Neural cell (in vitro differentiated cells): ENCODE data around the gene ADCY2. TPM values are rescaled to one million over a fixed set of nuclear protein-coding genes. Genes with fewer than 3 reads are reported as not detected.

Source experiments
- H2AFZ ChIP-seq: fragments of 200-600, 300-800 bp; sonication (generic), shearing (Covaris generic); 2 replicates; pipeline ENCODE4 v1.6.0; 2014; ENCODE audit warnings: low read depth, mild to moderate bottlenecking, antibody characterized with exemption, low read length, moderate library complexity
- H3F3A ChIP-seq: fragments of 200-600 bp; shearing (Covaris generic); 2 replicates; pipeline ENCODE4 v1.6.1; 2016; ENCODE audit warnings: mild to moderate bottlenecking, moderate library complexity, mixed read lengths, antibody characterized with exemption, low read length; ENCODE audit not compliant: insufficient read depth, poor library complexity, severe bottlenecking
- H3K27ac ChIP-seq: fragments of 200-600, 300-800 bp; sonication (generic), shearing (Covaris generic); 2 replicates; pipeline ENCODE4 v1.5.1; 2014; ENCODE audit warnings: mild to moderate bottlenecking, low read length, moderate library complexity
- H3K27me3 ChIP-seq: fragments of 300-800, 200-600 bp; sonication (generic), shearing (Covaris generic); 2 replicates; pipeline ENCODE4 v1.6.0; 2014; ENCODE audit warnings: mild to moderate bottlenecking, low read depth, low read length, moderate library complexity; ENCODE audit not compliant: insufficient read depth
- H3K36me3 ChIP-seq: fragments of 300-800, 200-600 bp; sonication (generic), shearing (Covaris generic); 2 replicates; pipeline ENCODE4 v1.5.1; 2014; ENCODE audit warnings: mild to moderate bottlenecking, antibody characterized with exemption, low read length, moderate library complexity; ENCODE audit not compliant: insufficient read depth
- H3K4me2 ChIP-seq: fragments of 300-800, 200-600 bp; sonication (generic), shearing (Covaris generic); 2 replicates; pipeline ENCODE4 v1.6.0; 2014; ENCODE audit warnings: mild to moderate bottlenecking, low read length
- H3K4me3 ChIP-seq: fragments of 300-800, 200-600 bp; sonication (generic), shearing (Covaris generic); 2 replicates; pipeline ENCODE4 v1.5.1; 2014; ENCODE audit warnings: mild to moderate bottlenecking, low read length, moderate library complexity
- H3K79me2 ChIP-seq: fragments of 200-600 bp; shearing (Covaris generic); replicated peaks from 2 replicates; pipeline ENCODE4 v1.6.0; 2014; ENCODE audit warnings: mild to moderate bottlenecking, low read length, moderate library complexity; ENCODE audit not compliant: insufficient read depth
- H3K9ac ChIP-seq: fragments of 300-800, 200-600 bp; sonication (generic), shearing (Covaris generic); 2 replicates; pipeline ENCODE4 v1.6.1; 2016; ENCODE audit warnings: mild to moderate bottlenecking, low read length, mixed read lengths
- H3K9me2 ChIP-seq: fragments of 200-600 bp; shearing (Covaris generic); 2 replicates; pipeline ENCODE4 v1.6.1; 2016; ENCODE audit warnings: mild to moderate bottlenecking, low read length, mixed read lengths; ENCODE audit not compliant: insufficient read depth
- H3K9me3 ChIP-seq: fragments of 200-600, 300-800 bp; sonication (generic), shearing (Covaris generic); 2 replicates; pipeline ENCODE4 v1.6.1; 2016; ENCODE audit warnings: mild to moderate bottlenecking, mixed run types, low read length, moderate library complexity, mixed read lengths
- H4K20me1 ChIP-seq: fragments of 200-600 bp; shearing (Covaris generic); 2 replicates; pipeline ENCODE4 v1.6.1; 2016; ENCODE audit warnings: mild to moderate bottlenecking, mixed run types; ENCODE audit not compliant: insufficient read depth
- CTCF ChIP-seq: fragments of 450-650 bp; IDR thresholded peaks from 2 replicates; pipeline ENCODE4 v1.5.1; 2014; ENCODE audit warnings: antibody characterized with exemption, mild to moderate bottlenecking, moderate library complexity; ENCODE audit not compliant: poor library complexity, severe bottlenecking
- EP300 ChIP-seq: fragments of 450-650 bp; conservative IDR thresholded peaks from 2 replicates; pipeline ENCODE4 v1.6.1; 2014; ENCODE audit warnings: antibody characterized with exemption, mild to moderate bottlenecking, moderate library complexity; ENCODE audit not compliant: poor library complexity, severe bottlenecking
- EZH2 ChIP-seq: fragments of 200-600, 300-800 bp; shearing (Covaris generic), sonication (generic); IDR thresholded peaks from 2 replicates; pipeline ENCODE4 v1.6.1; 2014; ENCODE audit warnings: antibody characterized with exemption, low read length, borderline replicate concordance, mild to moderate bottlenecking; ENCODE audit not compliant: insufficient read depth, poor library complexity, severe bottlenecking
- MXI1 ChIP-seq: fragments of 450-650 bp; conservative IDR thresholded peaks from 2 replicates; pipeline ENCODE4 v1.6.1; 2014; ENCODE audit warnings: antibody characterized with exemption, mild to moderate bottlenecking; ENCODE audit not compliant: poor library complexity, severe bottlenecking
- POLR2AphosphoS5 ChIP-seq: IDR thresholded peaks from 2 replicates; pipeline ENCODE4 v1.6.1; 2012
- RAD21 ChIP-seq: fragments of 450-650 bp; conservative IDR thresholded peaks from 2 replicates; pipeline ENCODE4 v1.6.1; 2014; ENCODE audit warnings: antibody characterized with exemption, mild to moderate bottlenecking, moderate library complexity
- REST ChIP-seq: IDR thresholded peaks from 2 replicates; pipeline ENCODE4 v1.6.1; 2012; ENCODE audit warnings: borderline replicate concordance
- SMC3 ChIP-seq: fragments of 450-650 bp; conservative IDR thresholded peaks from 2 replicates; pipeline ENCODE4 v1.6.1; 2014; ENCODE audit warnings: antibody characterized with exemption, mild to moderate bottlenecking, moderate library complexity; ENCODE audit not compliant: poor library complexity
- TAF1 ChIP-seq: IDR thresholded peaks from 2 replicates; pipeline ENCODE4 v1.6.1; 2012; ENCODE audit warnings: low read depth
- polyA plus RNA-seq: library from polyadenylated mRNA; depleted of rRNA; stranded (reverse); fragments of >200 nt; gene quantifications from 2 replicates; pipeline ENCODE4 v1.2.3, GENCODE V29; 2014

ADCY2 gene
- polyA plus RNA-seq, 1 donor from 2014 or later: 1.9 TPM

GRCh38 chr5:7445831-7446230, 49.9 kb downstream of the ADCY2 start:
- no peaks in the 10 kb centered on the region for H3K9me2 ChIP-seq
- no peaks in the 10 kb centered on the region for H4K20me1 ChIP-seq
- no peaks in the 10 kb centered on the region for H3K79me2 ChIP-seq
- no peak overlapping the region for H3K27ac ChIP-seq
- no peak for TF ChIP-seq REST
- TF ChIP-seq EP300: no peak
- no peak for TF ChIP-seq TAF1
- no peak overlapping the region for H3K4me2 ChIP-seq
- H3K9ac ChIP-seq: no peak overlapping the region
- H3K9me3 ChIP-seq: no peaks in the 10 kb centered on the region
- H3K36me3 ChIP-seq: no peaks in the 10 kb centered on the region
- H3K27me3 ChIP-seq: no peaks in the 10 kb centered on the region
- H2AFZ ChIP-seq: no peak overlapping the region
- H3F3A ChIP-seq: no peaks in the 10 kb centered on the region
- H3K4me3 ChIP-seq: no peak overlapping the region

GRCh38 chr5:7446913-7447312, 51.0 kb downstream of the ADCY2 start:
- Histone ChIP-seq H3K79me2 (no peaks in the 10 kb centered on the region), H3K27me3 (no peaks in the 10 kb centered on the region)

More at GRCh38 chr5:7446913-7447312, 51.0 kb downstream of the ADCY2 start:
- H3F3A ChIP-seq: no peaks in the 10 kb centered on the region
- H4K20me1 ChIP-seq: no peaks in the 10 kb centered on the region
- no peak overlapping the region for H3K27ac ChIP-seq
- H2AFZ ChIP-seq: no peak overlapping the region
- no peak overlapping the region for H3K4me3 ChIP-seq
- no peak overlapping the region for H3K4me2 ChIP-seq
- H3K36me3 ChIP-seq: no peaks in the 10 kb centered on the region
- TF ChIP-seq REST (no peak), SMC3 (no peak), RAD21 (no peak), MXI1 (no peak), TAF1 (no peak), CTCF (no peak), EZH2 (no peak), EP300 (no peak), POLR2AphosphoS5 (no peak)
- no peak overlapping the region for H3K9ac ChIP-seq
- H3K9me3 ChIP-seq: no peaks in the 10 kb centered on the region
- H3K9me2 ChIP-seq: no peaks in the 10 kb centered on the region
